ENCODE results near the gene REEP1.

The REEP1 gene

GRCh38 chr2:86305195-86305914, 32.1 kb downstream of the REEP1 start:
- no peak for DNase-seq (ENCODE audit: low spot score)
- no peak for TF ChIP-seq CTCF (IDR thresholded peaks at IDR 0.05; ENCODE audit: extremely low read depth, insufficient read depth, missing control alignments)
- in situ Hi-C loops (cut with MboI; ENCODE audit: low pct_unique_long_range_greater_than_20kb, low sequenced_read_pairs, unreplicated experiment) = no loop called here

GRCh38 chr2:86304416-86304815, 33.0 kb downstream of the REEP1 start:
- no peak for TF ChIP-seq CTCF (IDR thresholded peaks at IDR 0.05; ENCODE audit: extremely low read depth, insufficient read depth, missing control alignments)
- in situ Hi-C loops (cut with MboI; ENCODE audit: low pct_unique_long_range_greater_than_20kb, low sequenced_read_pairs, unreplicated experiment) = no loop called here
- DNase-seq (ENCODE audit: low spot score) = no peak

- TF ChIP-seq CTCF (IDR thresholded peaks at IDR 0.05; ENCODE audit: extremely low read depth, insufficient read depth, missing control alignments) = no peak
- DNase-seq (ENCODE audit: low spot score) = no peak
- in situ Hi-C loops (cut with MboI; ENCODE audit: low pct_unique_long_range_greater_than_20kb, low sequenced_read_pairs, unreplicated experiment) = no loop called here
Measured at GRCh38 chr2:86302320-86302719, 35.1 kb downstream of the REEP1 start.

- no peak for DNase-seq (ENCODE audit: low spot score)
- no peak for TF ChIP-seq CTCF (IDR thresholded peaks at IDR 0.05; ENCODE audit: extremely low read depth, insufficient read depth, missing control alignments)
- in situ Hi-C loops (cut with MboI; ENCODE audit: low pct_unique_long_range_greater_than_20kb, low sequenced_read_pairs, unreplicated experiment) = no loop called here
Measured at GRCh38 chr2:86301711-86302202, 35.7 kb downstream of the REEP1 start.

- in situ Hi-C loops (cut with MboI; ENCODE audit: low pct_unique_long_range_greater_than_20kb, low sequenced_read_pairs, unreplicated experiment) = no loop called here
- TF ChIP-seq CTCF (IDR thresholded peaks at IDR 0.05; ENCODE audit: extremely low read depth, insufficient read depth, missing control alignments) = no peak
- DNase-seq (ENCODE audit: low spot score) = no peak
Measured at GRCh38 chr2:86301009-86301408, 36.4 kb downstream of the REEP1 start.

GRCh38 chr2:86300496-86300895, 36.9 kb downstream of the REEP1 start:
- no peak for TF ChIP-seq CTCF (IDR thresholded peaks at IDR 0.05; ENCODE audit: extremely low read depth, insufficient read depth, missing control alignments)
- in situ Hi-C loops (cut with MboI; ENCODE audit: low pct_unique_long_range_greater_than_20kb, low sequenced_read_pairs, unreplicated experiment) = no loop called here
- DNase-seq (ENCODE audit: low spot score) = no peak

All from GM13977 (cell line).